Fibroblast of lung (primary cell): ENCODE results near the gene FCSK. TPM values are rescaled to one million over a fixed set of nuclear protein-coding genes. Genes with fewer than 3 reads are reported as not detected.
A peak's percentile ranks its signal among the peaks of the same experiment; 100 is the strongest.

Source experiments
- DNase-seq, 2 donors: peaks; one replicate each; pipeline versions ENCODE4 v3.0.0 to v3.0.0-alpha.2; 2010; ENCODE audit warnings: low read depth in 2 of 2
- H2AFZ ChIP-seq: 2 replicates; pipeline ENCODE4 v1.5.1; 2012; ENCODE audit warnings: low read length, control low read depth, inconsistent platforms
- H3K27ac ChIP-seq: 2 replicates; pipeline ENCODE4 v1.5.1; 2011; ENCODE audit warnings: low read length, control low read depth; ENCODE audit not compliant: insufficient read depth
- H3K27me3 ChIP-seq: 2 replicates; pipeline ENCODE4 v1.5.1; 2011; ENCODE audit warnings: mild to moderate bottlenecking, low read length; ENCODE audit not compliant: control insufficient read depth, insufficient read depth
- H3K36me3 ChIP-seq: 2 replicates; pipeline ENCODE4 v1.5.1; 2011; ENCODE audit warnings: low read length; ENCODE audit not compliant: control insufficient read depth, insufficient read depth
- H3K4me1 ChIP-seq: 2 replicates; pipeline ENCODE4 v1.5.1; 2011; ENCODE audit warnings: low read length; ENCODE audit not compliant: control insufficient read depth, insufficient read depth; ENCODE audit errors: extremely low read depth
- H3K4me2 ChIP-seq: 2 replicates; pipeline ENCODE4 v1.5.1; 2011; ENCODE audit warnings: low read length, control low read depth; ENCODE audit not compliant: insufficient read depth; ENCODE audit errors: extremely low read depth
- H3K4me3 ChIP-seq, 4 experiments: fragments of 200-600 bp in 1 of 4; sonication (generic) in 1 of 4; replicated peaks in 1 of 4; 2 replicates each; pipeline ENCODE4 v1.5.1; 2011 to 2016; ENCODE audit warnings: low read length in 4 of 4, low read depth in 3 of 4, mild to moderate bottlenecking in 3 of 4, control low read depth in 2 of 4, inconsistent platforms in 1 of 4, mixed read lengths in 1 of 4; ENCODE audit not compliant: insufficient read depth in 1 of 4; ENCODE audit errors: control extremely low read depth in 1 of 4
- H3K79me2 ChIP-seq: 2 replicates; pipeline ENCODE4 v1.5.1; 2012; ENCODE audit warnings: mild to moderate bottlenecking, low read length, inconsistent platforms; ENCODE audit not compliant: control insufficient read depth, insufficient read depth
- H3K9ac ChIP-seq: 2 replicates; pipeline ENCODE4 v1.5.1; 2011; ENCODE audit warnings: mild to moderate bottlenecking, low read length, control low read depth; ENCODE audit not compliant: insufficient read depth
- H3K9me3 ChIP-seq: 2 replicates; pipeline ENCODE4 v1.5.1; 2012; ENCODE audit warnings: low read depth, low read length; ENCODE audit not compliant: control insufficient read depth, insufficient read depth
- H4K20me1 ChIP-seq: 2 replicates; pipeline ENCODE4 v1.5.1; 2011; ENCODE audit warnings: low read length; ENCODE audit not compliant: control insufficient read depth, insufficient read depth; ENCODE audit errors: extremely low read depth
- EZH2 ChIP-seq: IDR thresholded peaks from 2 replicates; pipeline ENCODE4 v1.5.1; 2012; ENCODE audit warnings: low read length, control low read depth, mild to moderate bottlenecking; ENCODE audit errors: missing control alignments
- polyA plus RNA-seq, 2 donors: library from polyadenylated mRNA; depleted of rRNA in 1 of 2; stranded (reverse) in 1 of 2; unstranded in 1 of 2; fragments of >200 nt; gene quantifications; 2 replicates each; pipeline ENCODE4 v1.2.1, GENCODE V29; 2011 to 2012; ENCODE audit warnings: missing spikeins in 1 of 2
- total RNA-seq: library from RNA; depleted of rRNA; stranded (reverse); fragments of >200 nt; gene quantifications from 2 replicates; pipeline ENCODE4 v1.2.1, GENCODE V29; 2014
- TF ChIP-seq, protein P1 (sequence below), 2 donors: IDR thresholded peaks in 1 of 2; conservative IDR thresholded peaks in 1 of 2; 1 replicate in 1 of 2; 2 replicates in 1 of 2; pipeline ENCODE4 v1.5.1; 2011 to 2012; ENCODE audit warnings: low read length in 2 of 2, control low read depth in 1 of 2, inconsistent platforms in 1 of 2, low read depth in 1 of 2, mild to moderate bottlenecking in 1 of 2

FCSK gene
- total and polyA plus RNA-seq, 2 donors (not counting 1 experiment from before 2014, with no cell fraction given), result 4.9 to 13.5 TPM

DNA sequence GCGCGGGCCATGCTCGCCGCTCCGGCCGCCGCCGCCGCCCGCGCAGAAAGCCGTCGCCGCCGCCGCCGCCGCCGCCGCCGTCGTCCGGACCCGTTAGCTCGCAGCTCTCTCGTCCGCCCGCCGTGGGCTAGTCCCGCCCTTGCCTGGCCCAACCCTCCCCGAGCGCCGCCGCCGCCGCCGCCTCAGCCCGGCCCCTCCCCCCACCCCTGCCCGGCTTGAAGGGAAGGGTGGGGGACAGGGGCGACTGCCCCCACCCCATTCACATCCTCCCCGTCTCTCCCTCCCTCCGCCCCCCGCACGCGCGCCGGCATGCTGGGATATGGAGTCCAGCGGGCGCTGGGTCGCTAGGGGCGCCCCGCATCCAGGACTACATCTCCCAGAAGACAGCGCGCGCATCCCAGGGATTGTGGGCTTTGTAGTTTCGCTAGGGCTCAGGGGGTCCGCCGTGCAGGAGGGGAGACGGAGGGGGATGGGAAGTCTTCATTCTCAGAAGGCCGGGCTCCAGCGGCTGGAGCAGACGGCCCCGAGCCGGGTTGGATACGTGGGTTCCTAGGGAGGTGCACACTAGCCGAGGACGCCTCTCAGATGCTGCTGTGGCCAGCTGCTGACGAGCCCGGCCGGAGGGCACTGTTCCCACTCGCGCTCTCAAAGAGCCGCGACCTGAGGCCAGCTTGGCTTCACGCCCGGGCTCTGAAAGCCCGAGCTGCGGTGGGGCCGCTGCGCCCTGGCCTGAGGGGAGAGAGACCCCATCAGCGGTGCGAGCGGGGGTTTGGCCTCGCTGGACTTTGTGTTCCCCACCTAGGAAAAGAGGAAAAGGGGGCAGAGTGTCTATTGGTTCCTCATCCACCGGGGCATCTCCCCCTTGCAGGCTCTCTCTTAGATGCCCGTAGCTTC, 15.2 kb upstream of the FCSK start, which contains the start of gene ST3GAL2:
ST3GAL2 (minus strand) TSS at position 132 of the 894 bp plus-strand sequence. CDS start 40,570 bp downstream, outside the sequence.
- no peaks in the 10 kb centered on the region for H4K20me1 ChIP-seq
- peak within 1 kb of the TSS; percentile 59 for H3K9ac ChIP-seq
- H3K36me3 ChIP-seq, result peaks cover 4% of the 10 kb centered on the region
- H3K79me2 ChIP-seq, result peaks cover 19% of the 10 kb centered on the region
- H2AFZ ChIP-seq, result peak within 1 kb of the TSS; percentile 91
- TF ChIP-seq, protein P1, sequence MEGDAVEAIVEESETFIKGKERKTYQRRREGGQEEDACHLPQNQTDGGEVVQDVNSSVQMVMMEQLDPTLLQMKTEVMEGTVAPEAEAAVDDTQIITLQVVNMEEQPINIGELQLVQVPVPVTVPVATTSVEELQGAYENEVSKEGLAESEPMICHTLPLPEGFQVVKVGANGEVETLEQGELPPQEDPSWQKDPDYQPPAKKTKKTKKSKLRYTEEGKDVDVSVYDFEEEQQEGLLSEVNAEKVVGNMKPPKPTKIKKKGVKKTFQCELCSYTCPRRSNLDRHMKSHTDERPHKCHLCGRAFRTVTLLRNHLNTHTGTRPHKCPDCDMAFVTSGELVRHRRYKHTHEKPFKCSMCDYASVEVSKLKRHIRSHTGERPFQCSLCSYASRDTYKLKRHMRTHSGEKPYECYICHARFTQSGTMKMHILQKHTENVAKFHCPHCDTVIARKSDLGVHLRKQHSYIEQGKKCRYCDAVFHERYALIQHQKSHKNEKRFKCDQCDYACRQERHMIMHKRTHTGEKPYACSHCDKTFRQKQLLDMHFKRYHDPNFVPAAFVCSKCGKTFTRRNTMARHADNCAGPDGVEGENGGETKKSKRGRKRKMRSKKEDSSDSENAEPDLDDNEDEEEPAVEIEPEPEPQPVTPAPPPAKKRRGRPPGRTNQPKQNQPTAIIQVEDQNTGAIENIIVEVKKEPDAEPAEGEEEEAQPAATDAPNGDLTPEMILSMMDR (conservative IDR thresholded peaks at IDR 0.05 in 1 of 2, IDR thresholded peaks at IDR 0.05 in 1 of 2; ENCODE audit: low read depth in 1 of 2, low read length in 2 of 2), result no peak
- TF ChIP-seq EZH2, result no peak
- H3K4me2 ChIP-seq, result peak within 1 kb of the TSS; percentile 100
- peak; percentile 92 for DNase-seq
- H3K4me1 ChIP-seq, result peaks cover 18% of the 10 kb centered on the region
- peak within 1 kb of the TSS; percentile 74 to 80 (median 80) for H3K4me3 ChIP-seq
- peak within 1 kb of the TSS; percentile 51 for H3K27ac ChIP-seq
- no peaks in the 10 kb centered on the region for H3K27me3 ChIP-seq
- H3K9me3 ChIP-seq, result no peaks in the 10 kb centered on the region

DNA sequence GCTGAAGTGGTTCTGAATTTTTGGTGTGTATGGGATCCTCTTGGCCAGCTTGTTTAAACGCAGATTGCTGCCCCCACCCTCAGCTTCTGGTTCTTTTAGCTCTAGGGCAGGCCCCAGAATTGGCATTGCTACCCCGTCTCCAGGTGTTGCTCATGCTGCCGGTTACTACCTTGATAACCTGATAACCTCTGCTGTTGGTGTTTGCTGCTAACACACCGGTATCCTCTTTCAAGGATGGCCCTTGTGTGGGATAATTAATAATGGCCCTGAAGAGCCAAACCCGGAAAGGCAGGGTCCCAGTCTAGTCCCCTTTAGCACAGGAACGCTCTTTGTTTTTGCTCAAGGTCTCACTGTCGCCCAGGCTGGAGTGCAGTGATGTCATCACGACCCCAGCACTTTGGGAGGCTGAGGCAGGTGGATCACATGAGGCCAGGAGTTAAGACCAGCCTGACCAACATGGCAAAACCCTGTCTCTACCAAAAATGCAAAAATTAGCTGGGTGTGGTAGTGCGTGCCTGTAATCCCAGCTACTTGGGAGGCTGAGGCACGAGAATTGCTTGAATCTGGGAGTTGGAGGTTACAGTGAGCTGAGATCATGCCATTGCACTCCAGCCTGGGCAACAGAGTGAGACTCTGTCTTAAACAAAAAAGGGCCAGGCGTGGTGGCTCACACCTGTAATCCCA, 14.2 kb upstream of the FCSK start:
- no peaks in the 10 kb centered on the region for H3K27me3 ChIP-seq
- H3K4me2 ChIP-seq, result no peak overlapping the region
- H3K4me1 ChIP-seq, result peaks cover 15% of the 10 kb centered on the region
- H3K9ac ChIP-seq, result no peak overlapping the region
- no peaks in the 10 kb centered on the region for H3K9me3 ChIP-seq
- no peaks in the 10 kb centered on the region for H3K36me3 ChIP-seq
- H3K4me3 ChIP-seq, result peak overlapping the region in 1 of 4 experiments; percentile 68
- H2AFZ ChIP-seq, result no peak overlapping the region
- TF ChIP-seq EZH2, result no peak
- TF ChIP-seq, protein P1 (conservative IDR thresholded peaks at IDR 0.05 in 1 of 2, IDR thresholded peaks at IDR 0.05 in 1 of 2; ENCODE audit: low read depth in 1 of 2, low read length in 2 of 2), result no peak
- DNase-seq, result no peak
- H4K20me1 ChIP-seq, result no peaks in the 10 kb centered on the region
- no peak overlapping the region for H3K27ac ChIP-seq
- H3K79me2 ChIP-seq, result peaks cover 11% of the 10 kb centered on the region

DNA sequence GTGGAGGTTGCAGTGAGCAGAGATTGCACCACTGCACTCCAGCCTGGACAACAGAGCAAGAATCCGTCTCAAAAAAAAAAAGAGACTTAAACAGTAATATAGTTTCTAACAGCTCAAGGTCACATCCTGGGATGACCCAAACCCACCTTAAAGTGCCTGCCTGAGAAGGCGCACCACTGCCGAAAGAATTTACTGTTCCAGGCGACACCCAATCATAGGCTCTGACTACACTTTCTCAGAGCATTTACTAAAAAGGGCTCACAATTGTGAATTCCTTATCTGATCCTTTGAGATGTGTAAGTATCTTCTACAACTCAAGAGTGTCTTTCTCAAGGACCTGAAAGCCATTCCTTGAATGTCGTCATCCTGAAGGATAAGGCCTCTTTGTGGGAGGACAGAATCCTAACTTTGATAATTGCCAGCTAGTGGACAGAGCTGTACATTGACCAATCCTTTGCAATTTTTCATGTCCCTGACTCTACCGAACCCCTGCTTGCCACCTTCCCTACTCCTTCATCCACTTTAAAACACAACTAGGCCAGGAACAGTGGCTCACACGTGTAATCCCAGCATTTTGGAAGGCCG, 12.9 kb upstream of the FCSK start:
- no peak overlapping the region for H3K9ac ChIP-seq
- no peaks in the 10 kb centered on the region for H3K36me3 ChIP-seq
- H3K9me3 ChIP-seq, result no peaks in the 10 kb centered on the region
- peaks cover 9% of the 10 kb centered on the region for H3K79me2 ChIP-seq
- H3K27ac ChIP-seq, result no peak overlapping the region
- TF ChIP-seq, protein P1 (conservative IDR thresholded peaks at IDR 0.05 in 1 of 2, IDR thresholded peaks at IDR 0.05 in 1 of 2; ENCODE audit: low read depth in 1 of 2, low read length in 2 of 2), result no peak
- TF ChIP-seq EZH2, result no peak
- H3K27me3 ChIP-seq, result no peaks in the 10 kb centered on the region
- H4K20me1 ChIP-seq, result no peaks in the 10 kb centered on the region
- no peak overlapping the region for H3K4me3 ChIP-seq
- no peak overlapping the region for H2AFZ ChIP-seq
- no peak overlapping the region for H3K4me2 ChIP-seq
- no peak for DNase-seq
- peaks cover 14% of the 10 kb centered on the region for H3K4me1 ChIP-seq
